A673 (cell line): ENCODE measurements around the gene PARP12. TPM values are rescaled to one million over a fixed set of nuclear protein-coding genes. Genes with fewer than 3 reads are reported as not detected.

ENCODE experiments used
- BruUV-seq: library from RNA; stranded (reverse); fragments of 400-500 nt; replicated peaks from 2 replicates; lab custom pipeline; 2021; lab: Mats Ljungman, UMichigan
- CTCF ChIA-PET: fragments of 300-600 bp; sonication (Branson Sonifier 250); formaldehyde crosslinking; loops from one replicate; lab custom pipeline; 2022; ENCODE audit warnings: antibody characterized with exemption; lab: Charles Lee
- POLR2A ChIA-PET: fragments of 300-600 bp; sonication (Branson Sonifier 250); formaldehyde crosslinking; loops from one replicate; lab custom pipeline; 2022; ENCODE audit warnings: antibody characterized with exemption; ENCODE audit not compliant: low non-redundant PET; lab: Charles Lee
- DNase-seq: peaks from one replicate; pipeline ENCODE4 v3.0.0-alpha.2; 2015; ENCODE audit warnings: low spot score
- H3K27ac ChIP-seq: fragments of 200-600 bp; sonication (generic); 2 replicates; pipeline ENCODE4 v1.5.1; 2016; ENCODE audit warnings: mixed run types, low read depth, mild to moderate bottlenecking, mixed read lengths, antibody characterized with exemption, low read length; ENCODE audit not compliant: poor library complexity, severe bottlenecking
- H3K27me3 ChIP-seq: fragments of 200-600 bp; sonication (generic); replicated peaks from 2 replicates; pipeline ENCODE4 v1.6.1; 2017; ENCODE audit warnings: mixed run types, low read depth, mild to moderate bottlenecking, mixed read lengths, antibody characterized with exemption, low read length; ENCODE audit not compliant: insufficient read depth, poor library complexity
- H3K36me3 ChIP-seq: fragments of 200-600 bp; sonication (generic); 2 replicates; pipeline ENCODE4 v1.6.1; 2016; ENCODE audit warnings: mixed run types, mild to moderate bottlenecking, mixed read lengths, antibody characterized with exemption, low read length; ENCODE audit not compliant: insufficient read depth, poor library complexity, severe bottlenecking
- H3K4me1 ChIP-seq: fragments of 200-600 bp; sonication (generic); 2 replicates; pipeline ENCODE4 v1.6.1; 2017; ENCODE audit warnings: mixed run types, mild to moderate bottlenecking, mixed read lengths, antibody characterized with exemption, low read length; ENCODE audit not compliant: insufficient read depth, poor library complexity, severe bottlenecking
- H3K4me3 ChIP-seq: fragments of 200-600 bp; sonication (generic); 2 replicates; pipeline ENCODE4 v1.5.1; 2016; ENCODE audit warnings: low read depth, mixed run types, mild to moderate bottlenecking, mixed read lengths, low read length; ENCODE audit not compliant: poor library complexity, severe bottlenecking
- H3K9me3 ChIP-seq: fragments of 200-600 bp; sonication (generic); 2 replicates; pipeline ENCODE4 v1.6.1; 2016; ENCODE audit warnings: mixed run types, low read depth, mild to moderate bottlenecking, mixed read lengths, antibody characterized with exemption, low read length; ENCODE audit not compliant: poor library complexity, severe bottlenecking
- EZH2 ChIP-seq: fragments of 200-600 bp; sonication (generic); IDR thresholded peaks from 2 replicates; pipeline ENCODE4 v1.6.1; 2017; ENCODE audit warnings: borderline replicate concordance, low read depth, mild to moderate bottlenecking, mixed read lengths, antibody characterized with exemption, low read length; ENCODE audit not compliant: poor library complexity, severe bottlenecking
- intact Hi-C: fragments of 100-400 bp; cut with micrococcal nuclease; formaldehyde crosslinking; loops from one replicate; pipeline ENCODE4 v1.10.0; 2022; ENCODE audit not compliant: unreplicated experiment
- total RNA-seq: library from RNA; stranded (reverse); gene quantifications from 2 replicates; pipeline ENCODE4 v1.2.3, GENCODE V29; 2021
- TF ChIP-seq, protein P1 (sequence below): fragments of 300-800, 200-600 bp; sonication (generic); conservative IDR thresholded peaks from 2 replicates; pipeline ENCODE4 v1.5.1; 2017; ENCODE audit warnings: low read depth, mild to moderate bottlenecking, antibody characterized with exemption, low read length, moderate library complexity, mixed read lengths

Gene PARP12
- total RNA-seq, 1 experiment from 2014 or later, result 17.8 TPM

DNA sequence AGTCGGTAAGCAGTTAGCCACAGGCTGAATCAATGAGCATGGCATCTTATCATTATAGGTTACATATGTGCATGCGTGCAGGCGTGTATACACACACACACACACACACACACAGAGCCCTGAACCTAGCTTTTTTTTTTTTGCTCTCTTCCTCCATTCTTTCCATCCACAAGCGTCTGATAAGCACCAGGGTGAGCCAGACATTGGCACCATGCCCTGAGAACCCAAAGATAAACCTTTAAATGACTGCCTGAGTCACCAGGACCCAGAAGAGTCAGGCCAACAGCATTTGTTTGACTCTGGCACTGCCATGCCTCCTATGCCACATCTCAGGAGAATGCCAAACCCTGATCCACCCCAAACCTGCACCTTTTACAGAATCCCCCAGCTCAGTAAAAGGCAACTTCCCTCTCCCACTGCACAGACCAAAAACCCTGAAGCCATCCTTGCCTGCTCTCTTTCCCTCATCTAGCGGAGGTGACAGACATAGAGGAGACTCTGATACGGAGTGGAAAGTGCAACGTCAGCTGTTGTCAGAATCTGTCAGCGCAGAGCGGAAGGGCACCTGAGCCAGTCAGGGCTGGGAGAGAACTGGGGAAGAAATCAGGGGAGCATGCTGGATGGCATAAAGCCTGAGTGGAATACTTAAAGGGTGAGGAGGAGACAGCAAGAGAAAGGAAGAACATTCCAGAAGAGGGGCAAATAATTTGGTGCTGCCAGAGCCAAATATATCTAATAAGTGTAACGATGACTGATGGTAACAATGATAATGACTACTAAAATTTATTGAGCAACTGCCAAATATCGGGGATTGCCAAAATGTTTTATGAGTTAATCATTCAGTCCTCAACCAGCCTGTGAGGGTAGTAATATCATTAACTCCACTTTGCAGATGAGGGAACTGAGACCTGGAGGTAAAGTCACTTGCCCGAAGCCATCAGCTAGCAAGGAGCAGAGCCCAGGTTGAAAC lies 3.2 kb downstream of the PARP12 start:
- Histone ChIP-seq H3K36me3 (no peaks in the 10 kb centered on the region), H3K9me3 (no peaks in the 10 kb centered on the region), H3K4me1 (no peaks in the 10 kb centered on the region), H3K4me3 (no peak overlapping the region), H3K27me3 (no peaks in the 10 kb centered on the region), H3K27ac (no peak overlapping the region)
- CTCF ChIA-PET, result no interaction called here
- POLR2A ChIA-PET, result no interaction called here
- intact Hi-C loops, result no loop called here
- no peak for TF ChIP-seq EZH2
- TF ChIP-seq, protein P1, sequence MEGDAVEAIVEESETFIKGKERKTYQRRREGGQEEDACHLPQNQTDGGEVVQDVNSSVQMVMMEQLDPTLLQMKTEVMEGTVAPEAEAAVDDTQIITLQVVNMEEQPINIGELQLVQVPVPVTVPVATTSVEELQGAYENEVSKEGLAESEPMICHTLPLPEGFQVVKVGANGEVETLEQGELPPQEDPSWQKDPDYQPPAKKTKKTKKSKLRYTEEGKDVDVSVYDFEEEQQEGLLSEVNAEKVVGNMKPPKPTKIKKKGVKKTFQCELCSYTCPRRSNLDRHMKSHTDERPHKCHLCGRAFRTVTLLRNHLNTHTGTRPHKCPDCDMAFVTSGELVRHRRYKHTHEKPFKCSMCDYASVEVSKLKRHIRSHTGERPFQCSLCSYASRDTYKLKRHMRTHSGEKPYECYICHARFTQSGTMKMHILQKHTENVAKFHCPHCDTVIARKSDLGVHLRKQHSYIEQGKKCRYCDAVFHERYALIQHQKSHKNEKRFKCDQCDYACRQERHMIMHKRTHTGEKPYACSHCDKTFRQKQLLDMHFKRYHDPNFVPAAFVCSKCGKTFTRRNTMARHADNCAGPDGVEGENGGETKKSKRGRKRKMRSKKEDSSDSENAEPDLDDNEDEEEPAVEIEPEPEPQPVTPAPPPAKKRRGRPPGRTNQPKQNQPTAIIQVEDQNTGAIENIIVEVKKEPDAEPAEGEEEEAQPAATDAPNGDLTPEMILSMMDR, result no peak
- peak; percentile 65 for DNase-seq
- no TSS peak for BruUV-seq

DNA sequence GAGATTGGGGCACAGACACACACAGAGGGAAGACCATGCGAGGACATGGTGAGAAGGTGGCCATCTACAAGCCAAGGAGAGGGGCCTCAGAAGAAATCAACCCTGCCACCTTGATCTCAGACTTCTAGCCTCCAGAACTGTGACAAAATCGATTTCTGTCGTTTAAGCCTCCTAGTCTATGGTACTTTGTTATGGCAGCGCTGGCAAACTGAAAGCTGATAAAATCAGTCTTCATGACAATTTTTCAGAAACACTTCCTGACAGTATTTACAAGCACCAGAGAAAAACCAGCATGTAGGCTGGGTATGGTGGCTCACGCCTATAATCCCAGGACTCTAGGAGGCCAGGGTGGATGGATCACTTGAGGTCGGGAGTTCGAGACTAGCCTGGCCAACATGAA lies 4.2 kb downstream of the PARP12 start:
- ChIA-PET CTCF (interaction anchor here (0.7 kb wide), 1 partner anchor 164 kb away, joined by 3 read pairs; no protein-coding TSS in a partner anchor), POLR2A (no interaction called here)
- no peaks in the 10 kb centered on the region for H3K4me1 ChIP-seq
- no peaks in the 10 kb centered on the region for H3K36me3 ChIP-seq
- H3K27me3 ChIP-seq, result no peaks in the 10 kb centered on the region
- H3K27ac ChIP-seq, result no peak overlapping the region
- intact Hi-C loops, result no loop called here
- BruUV-seq, result no TSS peak
- H3K4me3 ChIP-seq, result no peak overlapping the region
- no peaks in the 10 kb centered on the region for H3K9me3 ChIP-seq
- TF ChIP-seq EZH2, result no peak
- no peak for DNase-seq

DNA sequence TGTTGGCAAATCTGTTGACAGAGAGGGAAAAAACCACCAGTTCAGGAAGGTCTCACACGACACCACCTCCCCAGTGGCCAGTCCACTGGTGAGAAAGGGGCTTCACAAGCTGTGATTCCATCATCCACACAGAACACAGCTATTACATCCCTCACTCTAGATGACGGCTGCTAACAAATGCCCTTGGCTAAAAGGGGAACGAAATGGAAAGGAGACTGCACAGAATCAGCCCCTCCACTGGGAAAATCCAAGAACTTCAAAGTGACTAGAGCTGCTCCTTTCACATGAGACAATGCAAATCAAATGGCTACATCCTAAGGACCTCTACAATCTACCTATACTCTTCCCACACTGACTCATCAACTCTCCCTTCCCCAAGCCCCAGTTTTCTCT lies 5.6 kb downstream of the PARP12 start:
- Histone ChIP-seq H3K4me1 (no peaks in the 10 kb centered on the region), H3K36me3 (no peaks in the 10 kb centered on the region), H3K27me3 (no peaks in the 10 kb centered on the region), H3K27ac (no peak overlapping the region), H3K4me3 (no peak overlapping the region), H3K9me3 (no peaks in the 10 kb centered on the region)
- no TSS peak for BruUV-seq
- DNase-seq, result no peak
- ChIA-PET POLR2A (no interaction called here), CTCF (no interaction called here)
- intact Hi-C loops, result no loop called here
- TF ChIP-seq, protein P1, result no peak
- no peak for TF ChIP-seq EZH2
